Thyroid gland (tissue), 4 donors: ENCODE measurements around the gene PDLIM3. TPM values are rescaled to one million over a fixed set of nuclear protein-coding genes. Genes with fewer than 3 reads are reported as not detected.

Experiments
- DNase-seq, 2 donors: peaks; one replicate each; pipeline ENCODE4 v3.0.0-alpha.2; 2019
- H3K27ac ChIP-seq, 3 donors: fragments of 200-600 bp; sonication (generic); 1 replicate in 2 of 3; 2 replicates in 1 of 3; pipeline ENCODE4 v1.5.1; 2016 to 2019; ENCODE audit warnings: mild to moderate bottlenecking in 1 of 3, moderate library complexity in 1 of 3
- H3K27me3 ChIP-seq: fragments of 200-600 bp; sonication (generic); one replicate; pipeline ENCODE4 v1.5.1; 2019
- H3K36me3 ChIP-seq, 2 donors: fragments of 200-600 bp; sonication (generic); one replicate each; pipeline ENCODE4 v1.5.1; 2016 to 2019
- H3K4me1 ChIP-seq, 2 donors: fragments of 200-600 bp; sonication (generic); one replicate each; pipeline ENCODE4 v1.5.1; 2017 to 2019
- H3K4me3 ChIP-seq, 3 donors: fragments of 200-600 bp; sonication (generic); replicated peaks in 1 of 3; 1 replicate in 2 of 3; 2 replicates in 1 of 3; pipeline ENCODE4 v1.5.1; 2016; ENCODE audit warnings: mild to moderate bottlenecking in 1 of 3
- H3K9me3 ChIP-seq: fragments of 200-600 bp; sonication (generic); one replicate; pipeline ENCODE4 v1.5.1; 2017
- CTCF ChIP-seq, 6 experiments: fragments of 200-600 bp in 3 of 6; fragments of 450-650 bp in 3 of 6; sonication (generic) in 3 of 6; IDR thresholded peaks; one replicate each; pipeline ENCODE4 v1.5.1; 2016 to 2019; ENCODE audit warnings: antibody characterized with exemption in 6 of 6, mild to moderate bottlenecking in 2 of 6, inconsistent platforms in 1 of 6, moderate library complexity in 1 of 6
- POLR2A ChIP-seq, 2 donors: fragments of 450-650 bp; IDR thresholded peaks; one replicate each; pipeline ENCODE4 v1.6.1; 2017; ENCODE audit warnings: antibody characterized with exemption in 2 of 2, mild to moderate bottlenecking in 2 of 2, moderate library complexity in 1 of 2
- WGBS, 2 donors: methylation state at CpG; one replicate each; pipeline ENCODE4 v1.1.5; 2017; 5-methylcytosine and 5-hydroxymethylcytosine counted together
- intact Hi-C: fragments of 100-400 bp; cut with DNase I; formaldehyde crosslinking; loops from one replicate; pipeline ENCODE4 v1.15.1; 2023
- total RNA-seq, 4 donors: library from RNA; depleted of rRNA; stranded (reverse); fragments of >200 nt; gene quantifications; one replicate each; pipeline ENCODE4 v1.2.3, GENCODE V29; 2016

The PDLIM3 gene
- total RNA-seq, 4 donors from 2014 or later, result 124 to 411 (median 252) TPM

DNA sequence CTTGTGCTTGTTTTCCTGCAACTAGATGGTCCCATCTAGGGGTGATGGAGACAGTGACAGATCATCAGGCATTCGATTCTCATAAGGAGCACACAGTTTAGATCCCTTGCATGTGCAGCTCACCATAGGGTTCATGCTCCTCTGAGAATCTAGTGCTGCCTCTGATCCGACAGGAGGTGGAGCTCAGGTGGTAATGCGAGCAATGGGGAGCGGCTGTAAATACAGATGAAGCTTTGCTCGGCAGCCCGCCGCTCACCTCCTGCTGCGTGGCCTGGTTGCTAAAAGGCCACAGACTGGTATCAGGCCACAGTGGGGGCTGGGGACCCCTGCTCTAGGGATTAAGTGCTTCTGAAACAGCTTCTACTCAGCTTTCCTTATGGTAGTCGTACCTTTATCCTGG, 35.3 kb downstream of the PDLIM3 start:
- Histone ChIP-seq H3K4me1 (no peaks in the 10 kb centered on the region), H3K27ac (no peak overlapping the region), H3K9me3 (no peaks in the 10 kb centered on the region), H3K4me3 (no peak overlapping the region), H3K36me3 (peaks cover 4 to 15% of the 10 kb centered on the region in 2 donors), H3K27me3 (no peaks in the 10 kb centered on the region)
- intact Hi-C loops, result no loop called here
- TF ChIP-seq CTCF (IDR thresholded peaks at IDR 0.05), result no peak
- no peak for TF ChIP-seq POLR2A (IDR thresholded peaks at IDR 0.05)
- 96 to 98% methylated on average over 9 of the region's 9 CpGs for WGBS, 2 donors
- no peak for DNase-seq

DNA sequence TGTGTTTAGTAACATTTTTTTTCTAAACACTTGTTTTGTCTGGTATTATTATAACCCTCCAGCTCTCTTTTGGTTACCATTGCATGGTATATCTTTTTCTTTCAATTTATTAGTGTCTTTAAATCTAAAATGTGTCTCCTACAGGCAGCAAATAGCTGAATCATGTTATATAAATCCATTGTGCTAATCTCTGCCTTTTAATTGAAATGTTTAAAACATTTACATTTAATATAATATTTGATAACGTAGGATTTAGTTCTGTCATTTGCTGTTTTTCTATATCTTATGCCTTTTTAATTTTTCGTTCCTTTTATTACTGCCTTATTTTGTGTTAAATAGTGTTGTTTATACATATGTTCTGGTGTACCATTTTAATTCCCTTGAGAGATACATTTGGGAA, 46.7 kb downstream of the PDLIM3 start:
- no peak for DNase-seq
- no peaks in the 10 kb centered on the region for H3K27me3 ChIP-seq
- H3K4me3 ChIP-seq, result no peak overlapping the region
- H3K4me1 ChIP-seq, result no peaks in the 10 kb centered on the region
- H3K9me3 ChIP-seq, result no peaks in the 10 kb centered on the region
- intact Hi-C loops, result no loop called here
- 94% methylated on average over 2 of the region's 2 CpGs for WGBS, 2 donors
- TF ChIP-seq CTCF (IDR thresholded peaks at IDR 0.05) (no peak), POLR2A (IDR thresholded peaks at IDR 0.05) (no peak)
- no peaks in the 10 kb centered on the region for H3K36me3 ChIP-seq
- H3K27ac ChIP-seq, result no peak overlapping the region

DNA sequence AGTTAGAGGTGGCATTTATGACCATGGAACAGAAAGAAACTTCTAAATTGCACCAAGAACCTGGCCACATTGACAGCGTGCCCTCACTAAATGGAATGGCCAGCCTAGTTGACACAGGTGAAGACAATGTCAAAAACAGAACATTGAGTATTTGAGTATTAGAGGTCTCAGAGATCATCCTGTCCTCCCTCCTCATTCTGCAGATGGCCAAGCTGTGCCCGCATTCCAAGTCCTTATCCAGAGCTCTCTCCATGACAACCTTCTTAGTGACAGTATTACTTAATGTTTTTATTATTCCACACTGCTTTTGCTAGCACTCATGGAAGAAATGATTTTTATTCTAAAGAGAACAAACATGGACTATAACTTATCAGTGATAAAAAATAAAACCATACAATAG, 53.9 kb downstream of the PDLIM3 start:
- H3K9me3 ChIP-seq, result no peaks in the 10 kb centered on the region
- H3K27me3 ChIP-seq, result no peaks in the 10 kb centered on the region
- no peak overlapping the region for H3K4me3 ChIP-seq
- H3K27ac ChIP-seq, result no peak overlapping the region
- no peak for DNase-seq
- TF ChIP-seq POLR2A (IDR thresholded peaks at IDR 0.05) (no peak), CTCF (IDR thresholded peaks at IDR 0.05) (no peak)
- H3K4me1 ChIP-seq, result no peaks in the 10 kb centered on the region
- H3K36me3 ChIP-seq, result no peaks in the 10 kb centered on the region
- intact Hi-C loops, result loop anchor here (5.0 kb wide), 1 partner anchor 636 kb away; no protein-coding TSS in a partner anchor
- 88 to 89% methylated on average over 2 of the region's 2 CpGs for WGBS, 2 donors

DNA sequence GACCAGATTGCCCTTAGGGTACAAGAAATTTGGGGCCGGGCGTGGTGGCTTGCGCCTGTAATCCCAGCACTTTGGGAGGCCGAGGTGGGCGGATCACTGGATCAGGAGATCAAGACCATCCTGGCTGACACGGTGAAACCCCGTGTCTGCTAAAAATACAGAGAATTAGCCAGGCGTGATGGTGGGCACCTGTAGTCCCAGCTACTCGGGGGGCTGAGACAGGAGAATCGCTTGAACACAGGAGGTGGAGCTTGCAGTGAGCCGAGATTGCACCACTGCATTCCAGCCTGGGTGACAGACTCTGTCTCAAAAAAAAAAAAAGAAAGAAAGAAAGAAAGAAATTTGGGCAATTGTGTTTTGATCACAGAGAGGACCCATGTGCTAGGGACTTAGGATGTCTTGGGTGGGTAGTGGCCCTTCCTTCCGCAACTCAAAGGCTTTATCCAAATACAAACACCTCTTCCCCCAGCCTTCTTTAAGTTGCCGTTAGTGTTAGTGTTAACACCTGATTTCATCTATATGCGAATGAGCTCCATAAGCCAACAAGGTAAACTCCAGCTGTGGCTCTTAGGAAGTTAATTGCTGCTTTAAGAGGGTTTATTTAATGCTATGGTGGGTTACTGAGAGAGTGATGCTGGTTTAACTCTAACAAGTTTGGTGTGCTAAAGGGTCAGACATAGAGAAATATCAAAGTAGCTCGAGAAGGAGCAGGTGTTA, 55.1 kb downstream of the PDLIM3 start:
- intact Hi-C loops, result loop anchor here (5.0 kb wide), 1 partner anchor 637 kb away; no protein-coding TSS in a partner anchor
- WGBS, 2 donors, result 55 to 76% methylated on average over 15 of the region's 15 CpGs
- H3K4me3 ChIP-seq, result no peak overlapping the region

More for the DNA sequence above, 55.1 kb downstream of the PDLIM3 start:
- H3K4me1 ChIP-seq, result no peaks in the 10 kb centered on the region
- no peaks in the 10 kb centered on the region for H3K36me3 ChIP-seq
- no peak overlapping the region for H3K27ac ChIP-seq
- no peak for DNase-seq
- H3K27me3 ChIP-seq, result no peaks in the 10 kb centered on the region
- no peak for TF ChIP-seq CTCF (IDR thresholded peaks at IDR 0.05)
- TF ChIP-seq POLR2A (IDR thresholded peaks at IDR 0.05), result no peak
- no peaks in the 10 kb centered on the region for H3K9me3 ChIP-seq
